Sigmoid colon (tissue), 4 donors: Measurements from ENCODE around the gene CDH23.

Experiments used
- EP300 ChIP-seq, 4 donors: sonication (generic); formaldehyde crosslinking; IDR thresholded peaks; one replicate each; pipeline ENCODE4 v1.6.1; 2017; ENCODE audit warnings: antibody characterized with exemption in 4 of 4
- POLR2A ChIP-seq, 2 donors: fragments of 450-650 bp; IDR thresholded peaks; one replicate each; pipeline ENCODE4 v1.6.1; 2016; ENCODE audit warnings: antibody characterized with exemption in 2 of 2, mild to moderate bottlenecking in 2 of 2, moderate library complexity in 2 of 2
- POLR2AphosphoS5 ChIP-seq, 4 donors: sonication (generic); formaldehyde crosslinking; IDR thresholded peaks; one replicate each; pipeline ENCODE4 v1.6.1; 2017; ENCODE audit warnings: antibody characterized with exemption in 4 of 4
- TF ChIP-seq, protein P1 (sequence below), 4 experiments: fragments of 450-650 bp in 3 of 4; fragments of 200-600 bp in 1 of 4; IDR thresholded peaks; one replicate each; pipeline ENCODE4 v1.5.1; 2016 to 2019; ENCODE audit warnings: antibody characterized with exemption in 4 of 4, mild to moderate bottlenecking in 3 of 4, moderate library complexity in 2 of 4

DNA sequence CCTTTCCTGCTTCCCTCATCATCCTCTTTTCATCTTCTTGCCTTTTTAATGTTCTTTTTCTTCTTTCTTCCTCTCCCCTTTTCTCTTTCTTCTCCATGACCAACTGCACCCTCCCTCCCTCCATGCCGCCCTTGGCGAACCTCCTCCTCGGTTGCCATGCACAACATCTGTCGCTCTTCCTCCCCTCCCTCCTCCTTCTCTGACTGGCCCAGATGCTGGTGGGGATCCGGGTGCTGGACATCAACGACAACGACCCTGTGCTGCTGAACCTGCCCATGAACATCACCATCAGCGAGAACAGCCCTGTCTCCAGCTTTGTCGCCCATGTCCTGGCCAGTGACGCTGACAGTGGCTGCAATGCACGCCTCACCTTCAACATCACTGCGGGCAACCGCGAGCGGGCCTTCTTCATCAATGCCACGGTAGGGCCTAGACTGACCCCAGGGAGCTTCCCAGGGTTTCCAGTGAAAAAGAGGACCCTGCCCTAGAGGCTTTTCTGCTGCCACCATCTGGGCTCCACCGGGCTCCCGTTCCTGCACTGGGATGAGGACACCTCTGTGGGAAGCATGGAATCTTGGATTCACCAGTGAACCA, 388.1 kb downstream of the CDH23 start:
- TF ChIP-seq, protein P1, sequence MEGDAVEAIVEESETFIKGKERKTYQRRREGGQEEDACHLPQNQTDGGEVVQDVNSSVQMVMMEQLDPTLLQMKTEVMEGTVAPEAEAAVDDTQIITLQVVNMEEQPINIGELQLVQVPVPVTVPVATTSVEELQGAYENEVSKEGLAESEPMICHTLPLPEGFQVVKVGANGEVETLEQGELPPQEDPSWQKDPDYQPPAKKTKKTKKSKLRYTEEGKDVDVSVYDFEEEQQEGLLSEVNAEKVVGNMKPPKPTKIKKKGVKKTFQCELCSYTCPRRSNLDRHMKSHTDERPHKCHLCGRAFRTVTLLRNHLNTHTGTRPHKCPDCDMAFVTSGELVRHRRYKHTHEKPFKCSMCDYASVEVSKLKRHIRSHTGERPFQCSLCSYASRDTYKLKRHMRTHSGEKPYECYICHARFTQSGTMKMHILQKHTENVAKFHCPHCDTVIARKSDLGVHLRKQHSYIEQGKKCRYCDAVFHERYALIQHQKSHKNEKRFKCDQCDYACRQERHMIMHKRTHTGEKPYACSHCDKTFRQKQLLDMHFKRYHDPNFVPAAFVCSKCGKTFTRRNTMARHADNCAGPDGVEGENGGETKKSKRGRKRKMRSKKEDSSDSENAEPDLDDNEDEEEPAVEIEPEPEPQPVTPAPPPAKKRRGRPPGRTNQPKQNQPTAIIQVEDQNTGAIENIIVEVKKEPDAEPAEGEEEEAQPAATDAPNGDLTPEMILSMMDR (IDR thresholded peaks at IDR 0.05), result no peak
- TF ChIP-seq EP300 (IDR thresholded peaks at IDR 0.05) (no peak), POLR2A (IDR thresholded peaks at IDR 0.05) (no peak), POLR2AphosphoS5 (IDR thresholded peaks at IDR 0.05) (no peak)
